Measurements from ENCODE around the gene SMOC2.
"Not testable (repeated sequence)": the region's sequence is repeated elsewhere in the genome, so short reads cannot be mapped to it uniquely, and the experiment has no call there.

Gene SMOC2

DNA sequence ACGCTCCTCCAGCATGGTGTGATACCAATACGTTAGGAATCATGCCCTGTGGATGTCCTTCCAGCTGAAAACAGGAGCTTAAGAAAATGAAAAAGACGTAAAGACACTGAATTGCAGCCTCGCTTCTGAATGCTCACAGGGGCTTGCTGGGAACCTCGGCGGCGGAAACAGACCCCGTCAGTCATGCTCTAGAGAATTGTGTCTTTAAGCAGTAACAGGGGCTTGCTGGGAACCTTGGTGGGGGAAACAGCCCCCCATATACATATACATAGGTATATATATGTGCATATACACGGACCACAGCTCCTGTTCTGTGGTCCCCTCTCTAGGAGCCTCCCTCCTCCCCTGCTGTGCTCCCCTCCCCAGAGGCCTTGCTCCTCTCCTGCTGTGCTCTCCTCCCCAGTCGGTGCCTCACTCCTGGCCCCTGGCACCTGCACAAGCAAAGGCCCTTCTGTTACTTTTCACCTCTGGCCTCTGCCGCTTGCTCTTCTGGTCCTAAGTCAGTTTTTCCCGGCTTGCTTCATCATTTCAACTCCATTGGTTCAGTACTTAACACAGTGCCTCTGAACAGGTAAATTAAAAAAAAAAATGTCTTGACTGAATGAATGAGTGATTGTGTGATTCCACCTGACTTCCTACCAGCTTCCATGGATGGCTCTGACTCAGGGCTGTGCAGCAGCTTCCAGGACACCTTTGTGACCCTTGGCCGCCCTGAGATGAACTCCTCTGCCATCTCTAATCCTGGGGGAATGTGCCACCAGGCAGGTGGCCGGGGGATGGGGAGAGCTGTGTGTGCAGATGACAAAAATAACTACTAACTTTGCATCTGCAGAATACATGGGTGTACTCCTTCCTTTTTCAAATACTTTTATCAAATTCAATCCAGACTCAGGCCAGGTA, 246.1 kb downstream of the SMOC2 start:
- Mint-ChIP-seq H3K27ac (no peak overlapping the region), H3K27me3 (peaks cover 5% of the 10 kb centered on the region), H3K4me3 (no peak overlapping the region), H3K9me3 (no peaks in the 10 kb centered on the region), H3K36me3 (ENCODE audit: low read depth) (no peaks in the 10 kb centered on the region), H3K4me1 (ENCODE audit: low read depth) (no peaks in the 10 kb centered on the region)
- no peak for DNase-seq

DNA sequence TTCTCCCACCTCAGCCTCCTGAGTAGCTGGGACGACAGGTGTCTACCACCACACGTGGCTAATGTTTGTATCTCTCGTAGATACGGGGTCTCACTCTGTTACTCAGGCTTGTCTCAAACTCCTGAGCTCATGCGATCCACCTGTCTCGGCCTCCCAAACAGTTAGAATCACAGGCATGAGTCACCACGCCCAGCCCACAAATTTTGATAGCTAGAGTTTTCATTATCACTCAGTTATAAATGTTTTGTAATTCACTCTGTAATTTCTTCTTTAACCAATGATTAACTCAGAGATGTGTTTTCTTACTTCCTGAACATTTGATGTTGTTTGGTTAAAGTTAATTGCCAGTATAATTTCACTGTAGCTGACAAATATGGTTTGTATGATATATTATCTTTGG, 249.3 kb downstream of the SMOC2 start:
- Mint-ChIP-seq H3K36me3 (ENCODE audit: low read depth) (no peaks in the 10 kb centered on the region), H3K9me3 (no peaks in the 10 kb centered on the region), H3K4me3 (no peak overlapping the region), H3K4me1 (ENCODE audit: low read depth) (no peaks in the 10 kb centered on the region), H3K27me3 (no peaks in the 10 kb centered on the region), H3K27ac (no peak overlapping the region)
- DNase-seq: no peak

GRCh38 chr6:168691774-168692173, 250.8 kb downstream of the SMOC2 start:
- Mint-ChIP-seq H3K27me3 (no peaks in the 10 kb centered on the region), H3K4me3 (no peak overlapping the region), H3K27ac (no peak overlapping the region), H3K9me3 (no peaks in the 10 kb centered on the region), H3K4me1 (ENCODE audit: low read depth) (no peaks in the 10 kb centered on the region), H3K36me3 (ENCODE audit: low read depth) (no peaks in the 10 kb centered on the region)
- DNase-seq: no peak

GRCh38 chr6:168692193-168692914, 251.4 kb downstream of the SMOC2 start:
- H3K4me1 Mint-ChIP-seq (ENCODE audit: low read depth): no peaks in the 10 kb centered on the region
- H3K27ac Mint-ChIP-seq: no peak overlapping the region
- H3K4me3 Mint-ChIP-seq: no peak overlapping the region
- peaks cover 2% of the 10 kb centered on the region for H3K9me3 Mint-ChIP-seq
- no peaks in the 10 kb centered on the region for H3K27me3 Mint-ChIP-seq
- DNase-seq: no peak
- no peaks in the 10 kb centered on the region for H3K36me3 Mint-ChIP-seq (ENCODE audit: low read depth)

- not testable (repeated sequence) for H3K27me3 Mint-ChIP-seq; H3K36me3 Mint-ChIP-seq (ENCODE audit: low read depth); H3K4me3 Mint-ChIP-seq; H3K9me3 Mint-ChIP-seq; H3K4me1 Mint-ChIP-seq (ENCODE audit: low read depth); H3K27ac Mint-ChIP-seq; DNase-seq
Observed at GRCh38 chr6:168692915-168693257, 251.9 kb downstream of the SMOC2 start.

GRCh38 chr6:168694797-168695196, 253.8 kb downstream of the SMOC2 start:
- H3K9me3 Mint-ChIP-seq; DNase-seq; H3K27ac Mint-ChIP-seq; H3K4me1 Mint-ChIP-seq (ENCODE audit: low read depth); H3K36me3 Mint-ChIP-seq (ENCODE audit: low read depth); H3K4me3 Mint-ChIP-seq; H3K27me3 Mint-ChIP-seq: not testable (repeated sequence)

DNA sequence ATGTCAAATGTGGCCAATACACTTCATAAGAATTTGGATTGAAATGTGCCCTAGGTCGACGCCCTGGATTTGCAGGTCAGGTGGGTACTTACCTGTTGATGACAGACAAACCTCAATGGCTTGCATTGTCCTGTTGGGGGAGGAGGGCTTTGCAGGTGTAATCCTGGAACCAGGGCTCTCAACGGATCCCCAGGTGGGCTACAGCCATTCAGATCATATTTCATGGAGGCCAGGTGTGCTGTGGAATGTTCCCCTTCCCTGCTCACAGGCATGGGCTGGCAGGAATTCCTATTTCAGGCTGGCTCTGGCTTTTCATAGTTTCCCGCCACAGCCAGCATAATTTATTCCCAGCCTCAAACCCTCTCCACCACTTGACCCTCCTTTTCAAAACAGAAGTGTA, 254.7 kb downstream of the SMOC2 start:
- Mint-ChIP-seq H3K9me3 (peaks cover 2% of the 10 kb centered on the region), H3K4me1 (ENCODE audit: low read depth) (no peaks in the 10 kb centered on the region), H3K4me3 (no peak overlapping the region), H3K27me3 (no peaks in the 10 kb centered on the region), H3K27ac (no peak overlapping the region), H3K36me3 (ENCODE audit: low read depth) (no peaks in the 10 kb centered on the region)
- DNase-seq: no peak

DNA sequence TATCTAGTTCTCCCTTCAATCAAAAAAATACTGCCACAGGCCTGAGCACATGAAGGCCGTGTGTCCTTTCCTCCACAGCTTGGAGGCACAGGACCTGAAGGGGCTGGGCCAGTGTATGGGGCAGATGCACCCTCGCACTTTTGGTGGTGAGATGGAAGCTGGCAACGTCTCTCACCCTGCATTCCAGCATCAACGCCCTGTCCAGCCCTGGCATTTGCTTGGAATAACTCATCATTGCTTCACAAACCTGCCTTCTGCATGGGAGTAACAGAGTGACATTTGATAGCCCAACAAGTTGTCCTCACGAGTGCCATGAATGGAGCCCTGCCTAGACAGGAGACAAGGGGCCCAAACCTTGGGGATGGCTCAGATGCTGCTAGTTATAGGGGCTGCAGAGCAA, 257.9 kb downstream of the SMOC2 start:
- Mint-ChIP-seq H3K9me3 (peaks cover 2% of the 10 kb centered on the region), H3K4me3 (no peak overlapping the region), H3K27ac (no peak overlapping the region), H3K4me1 (ENCODE audit: low read depth) (no peaks in the 10 kb centered on the region), H3K36me3 (ENCODE audit: low read depth) (no peaks in the 10 kb centered on the region), H3K27me3 (peaks cover 7% of the 10 kb centered on the region)
- DNase-seq: no peak

GRCh38 chr6:168699631-168700295, 258.8 kb downstream of the SMOC2 start:
- no peak for DNase-seq
- no peaks in the 10 kb centered on the region for H3K36me3 Mint-ChIP-seq (ENCODE audit: low read depth)
- H3K9me3 Mint-ChIP-seq: peaks cover 2% of the 10 kb centered on the region
- peaks cover 7% of the 10 kb centered on the region for H3K27me3 Mint-ChIP-seq
- no peak overlapping the region for H3K4me3 Mint-ChIP-seq
- no peak overlapping the region for H3K27ac Mint-ChIP-seq
- no peaks in the 10 kb centered on the region for H3K4me1 Mint-ChIP-seq (ENCODE audit: low read depth)

GRCh38 chr6:168700880-168701279, 259.9 kb downstream of the SMOC2 start:
- DNase-seq: no peak
- Mint-ChIP-seq H3K27ac (no peak overlapping the region), H3K9me3 (peaks cover 2% of the 10 kb centered on the region), H3K27me3 (peaks cover 7% of the 10 kb centered on the region), H3K4me3 (no peak overlapping the region), H3K36me3 (ENCODE audit: low read depth) (no peaks in the 10 kb centered on the region), H3K4me1 (ENCODE audit: low read depth) (no peaks in the 10 kb centered on the region)

GRCh38 chr6:168703990-168704389, 263.0 kb downstream of the SMOC2 start:
- no peaks in the 10 kb centered on the region for H3K36me3 Mint-ChIP-seq (ENCODE audit: low read depth)
- peaks cover 7% of the 10 kb centered on the region for H3K27me3 Mint-ChIP-seq
- DNase-seq: no peak
- H3K9me3 Mint-ChIP-seq: no peaks in the 10 kb centered on the region
- no peaks in the 10 kb centered on the region for H3K4me1 Mint-ChIP-seq (ENCODE audit: low read depth)
- H3K4me3 Mint-ChIP-seq: no peak overlapping the region
- no peak overlapping the region for H3K27ac Mint-ChIP-seq

- H3K27me3 Mint-ChIP-seq: peaks cover 13% of the 10 kb centered on the region
Observed at GRCh38 chr6:168704678-168705077, 263.7 kb downstream of the SMOC2 start.

DNA sequence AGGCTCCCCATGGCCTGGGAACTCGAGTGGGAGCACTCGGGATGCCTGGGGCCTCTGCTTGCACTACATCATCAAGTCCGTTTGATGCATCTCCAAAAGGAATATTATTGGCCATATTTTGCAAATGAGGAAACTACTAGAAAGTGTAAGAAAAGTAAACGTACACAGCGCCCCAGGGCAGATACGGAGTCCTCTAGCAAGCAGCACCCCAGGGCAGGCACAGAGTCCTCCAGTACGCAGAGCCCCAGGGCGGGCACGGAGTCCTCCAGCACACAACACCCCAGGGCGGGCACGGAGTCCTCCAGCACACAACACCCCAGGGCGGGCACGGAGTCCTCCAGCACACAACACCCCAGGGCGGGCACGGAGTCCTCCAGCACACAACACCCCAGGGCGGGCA, 264.3 kb downstream of the SMOC2 start:
- not testable (repeated sequence) for H3K36me3 Mint-ChIP-seq (ENCODE audit: low read depth); H3K4me3 Mint-ChIP-seq; DNase-seq; H3K4me1 Mint-ChIP-seq (ENCODE audit: low read depth); H3K27ac Mint-ChIP-seq; H3K9me3 Mint-ChIP-seq
- peaks cover 13% of the 10 kb centered on the region for H3K27me3 Mint-ChIP-seq

More at GRCh38 chr6:168704678-168705077, 263.7 kb downstream of the SMOC2 start:
- DNase-seq: no peak
- Mint-ChIP-seq H3K4me3 (no peak overlapping the region), H3K9me3 (no peaks in the 10 kb centered on the region), H3K4me1 (ENCODE audit: low read depth) (no peaks in the 10 kb centered on the region), H3K27ac (no peak overlapping the region), H3K36me3 (ENCODE audit: low read depth) (no peaks in the 10 kb centered on the region)

DNA sequence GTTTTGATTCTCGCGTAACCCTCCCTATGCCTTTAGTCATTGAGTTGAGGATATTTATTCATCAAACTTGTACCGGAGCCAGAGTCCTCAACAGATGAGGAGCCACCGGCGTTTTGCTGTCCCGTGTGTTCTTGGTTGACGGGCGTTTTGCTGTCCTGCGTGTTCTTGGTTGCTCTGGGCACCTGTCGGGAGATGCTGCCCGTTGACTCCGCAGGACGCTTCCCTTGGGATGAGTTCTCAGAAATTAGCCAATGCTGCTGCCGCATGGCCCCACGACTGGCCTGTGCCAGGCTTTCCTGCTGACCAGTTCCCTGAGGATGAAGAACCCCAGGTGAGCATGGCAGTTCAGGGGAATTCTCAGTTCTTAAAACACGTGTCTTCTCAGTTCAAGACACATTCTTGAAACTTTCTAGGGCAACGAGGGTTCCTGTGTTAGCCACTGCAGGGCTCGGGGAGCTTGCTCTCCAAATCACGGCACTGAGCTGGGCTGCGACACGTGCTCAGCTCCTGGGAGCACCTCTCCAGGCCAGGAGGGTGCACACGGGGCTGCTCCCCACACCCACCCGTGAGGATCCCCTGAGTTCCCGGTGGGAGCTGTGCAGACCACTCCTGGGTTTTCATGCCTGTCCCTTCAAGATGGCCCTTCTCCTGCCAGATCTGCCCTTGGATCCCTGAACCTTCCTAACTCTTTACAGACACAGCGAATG, 265.6 kb downstream of the SMOC2 start:
- Mint-ChIP-seq H3K9me3 (no peaks in the 10 kb centered on the region), H3K4me1 (ENCODE audit: low read depth) (no peaks in the 10 kb centered on the region), H3K27me3 (peaks cover 19% of the 10 kb centered on the region), H3K4me3 (no peak overlapping the region), H3K36me3 (ENCODE audit: low read depth) (no peaks in the 10 kb centered on the region), H3K27ac (no peak overlapping the region)
- DNase-seq: no peak
